Panc1 (cell line): Measurements from ENCODE around the gene KRTAP10-2. TPM values are rescaled to one million over a fixed set of nuclear protein-coding genes. Genes with fewer than 3 reads are reported as not detected.
"Not testable (repeated sequence)": the region's sequence is repeated elsewhere in the genome, so short reads cannot be mapped to it uniquely, and the experiment has no call there.

Experiments used
- ATAC-seq: fragments of 200-7000 bp; cut with Tn5 transposase; 2 replicates; pipeline ENCODE4 v1.9.1; 2020; ENCODE audit warnings: mild to moderate bottlenecking, moderate library complexity
- Bru-seq: library from RNA; stranded (reverse); fragments of 400-500 nt; gene quantifications from one replicate; lab custom pipeline; 2021; lab: Mats Ljungman, UMichigan
- BruChase-seq, 2 experiments: library from RNA; stranded (reverse); fragments of 400-500 nt; gene quantifications; one replicate each; lab custom pipeline; 2021; lab: Mats Ljungman, UMichigan
- BruUV-seq: library from RNA; stranded (reverse); fragments of 400-500 nt; replicated peaks from 2 replicates; lab custom pipeline; 2021; lab: Mats Ljungman, UMichigan
- CTCF ChIA-PET: fragments of 300-600 bp; sonication (Branson Sonifier 250); formaldehyde crosslinking; loops from one replicate; lab custom pipeline; 2022; ENCODE audit warnings: antibody characterized with exemption; lab: Charles Lee
- POLR2A ChIA-PET: fragments of 300-600 bp; sonication (Branson Sonifier 250); formaldehyde crosslinking; loops from one replicate; lab custom pipeline; 2022; ENCODE audit warnings: antibody characterized with exemption; lab: Charles Lee
- DNase-seq: peaks from one replicate; pipeline ENCODE4 v3.0.0-alpha.2; 2010; ENCODE audit warnings: low read depth, low spot score
- H3K27ac ChIP-seq: 2 replicates; pipeline ENCODE4 v1.5.1; 2011; ENCODE audit warnings: mild to moderate bottlenecking, low read length, inconsistent platforms
- H3K27me3 ChIP-seq: fragments of 200-500 bp; sonication (Bioruptor generic); 2 replicates; pipeline ENCODE4 v1.6.0; 2014; ENCODE audit warnings: low read length, inconsistent platforms; ENCODE audit not compliant: control insufficient read depth, insufficient read depth
- H3K36me3 ChIP-seq: fragments of 200-500 bp; sonication (Bioruptor generic); 2 replicates; pipeline ENCODE4 v1.5.1; 2014; ENCODE audit warnings: inconsistent platforms, mild to moderate bottlenecking, low read length, moderate library complexity; ENCODE audit not compliant: control insufficient read depth, insufficient read depth
- H3K4me1 ChIP-seq: 2 replicates; pipeline ENCODE4 v1.5.1; 2011; ENCODE audit warnings: inconsistent platforms, mild to moderate bottlenecking, low read length, moderate library complexity; ENCODE audit not compliant: control insufficient read depth, insufficient read depth
- H3K4me3 ChIP-seq, 2 experiments: 2 replicates each; pipeline ENCODE4 v1.5.1; 2011 to 2012; ENCODE audit warnings: low read depth in 2 of 2, low read length in 2 of 2, mild to moderate bottlenecking in 2 of 2, inconsistent platforms in 1 of 2, moderate library complexity in 1 of 2
- H3K9me3 ChIP-seq: fragments of 200-500 bp; sonication (Bioruptor generic); 2 replicates; pipeline ENCODE4 v1.5.1; 2014; ENCODE audit warnings: low read depth, mild to moderate bottlenecking, inconsistent platforms, low read length, moderate library complexity; ENCODE audit not compliant: control insufficient read depth, insufficient read depth
- CTCF ChIP-seq: fragments of 450-650 bp; IDR thresholded peaks from 2 replicates; pipeline ENCODE4 v1.5.1; 2017; ENCODE audit warnings: mild to moderate bottlenecking
- POLR2AphosphoS5 ChIP-seq: IDR thresholded peaks from 2 replicates; pipeline ENCODE4 v1.6.1; 2012; ENCODE audit warnings: mild to moderate bottlenecking, low read depth, low read length, moderate library complexity
- SIN3A ChIP-seq: IDR thresholded peaks from 2 replicates; pipeline ENCODE4 v1.6.1; 2012; ENCODE audit warnings: low read depth, mild to moderate bottlenecking, low read length, moderate library complexity, borderline replicate concordance; ENCODE audit not compliant: insufficient read depth
- TCF7L2 ChIP-seq: IDR thresholded peaks from 2 replicates; pipeline ENCODE4 v1.6.1; 2011; ENCODE audit warnings: mild to moderate bottlenecking, low read depth, low read length, inconsistent platforms
- in situ Hi-C: cut with HindIII; loops from 2 replicates; pipeline ENCODE4 v1.10.0; 2016; ENCODE audit warnings: low sequenced_read_pairs, low pct_unique_long_range_greater_than_20kb
- intact Hi-C: fragments of 100-400 bp; cut with micrococcal nuclease; formaldehyde crosslinking; loops from one replicate; pipeline ENCODE4 v1.10.0; 2022; ENCODE audit not compliant: unreplicated experiment
- long read RNA-seq: library from polyadenylated mRNA; unstranded; transcript quantifications from one replicate; pipeline ENCODE4 v2.0.0, GENCODE V29; 2021; ENCODE audit not compliant: unreplicated experiment
- polyA plus RNA-seq: library from polyadenylated mRNA; unstranded; fragments of >200 nt; gene quantifications from one replicate; pipeline ENCODE4 v1.2.1, GENCODE V29; 2012; ENCODE audit warnings: missing spikeins; ENCODE audit not compliant: insufficient read length
- total RNA-seq: library from RNA; stranded (reverse); gene quantifications from one replicate; pipeline ENCODE4 v1.2.1, GENCODE V29; 2021; ENCODE audit not compliant: unreplicated experiment

KRTAP10-2 gene
- not detected for total RNA-seq
- not detected for polyA plus RNA-seq
- Bru-seq, nascent RNA: not detected
- not detected for BruChase-seq, experiment 1, labeled RNA remaining after a 2-hour chase
- BruChase-seq, experiment 2, labeled RNA remaining after a 6-hour chase: not detected
- long read RNA-seq: 0 reads

GRCh38 chr21:44551340-44551961 lies at the start of gene KRTAP10-2:
KRTAP10-2 (minus strand) TSS chr21:44551505; CDS start chr21:44551458, 47 bp downstream.
- ChIA-PET CTCF (no interaction called here), POLR2A (no interaction called here)
- ATAC-seq (no peak), DNase-seq (no peak)
- Histone ChIP-seq H3K9me3 (no peaks in the 10 kb centered on the region), H3K4me3 (no peak within 1 kb of the TSS), H3K27ac (no peak within 1 kb of the TSS), H3K36me3 (no peaks in the 10 kb centered on the region), H3K4me1 (no peaks in the 10 kb centered on the region), H3K27me3 (no peaks in the 10 kb centered on the region)
- TF ChIP-seq POLR2AphosphoS5: no peak
- TF ChIP-seq SIN3A: no peak
- TF ChIP-seq TCF7L2: no peak
- in situ Hi-C loops (no loop called here), intact Hi-C loops (no loop called here)
- no TSS peak for BruUV-seq

- intact Hi-C loops, H3K27ac ChIP-seq, BruUV-seq, in situ Hi-C loops, POLR2A ChIA-PET, DNase-seq, H3K27me3 ChIP-seq, H3K4me1 ChIP-seq, H3K4me3 ChIP-seq, H3K9me3 ChIP-seq, H3K36me3 ChIP-seq: not testable (repeated sequence)
- ATAC-seq: peak; percentile 52
- CTCF ChIA-PET: interaction anchor here (0.6 kb wide), 2 partner anchors 90 to 117 kb away, joined by 3 to 4 read pairs; no protein-coding TSS in a partner anchor
- TF ChIP-seq CTCF: 0 out of 2 replicates have a peak, but pooled peaks have one; percentile 21
Measured at GRCh38 chr21:44601091-44601490, 49.8 kb upstream of the KRTAP10-2 start.

- H3K4me3 ChIP-seq, intact Hi-C loops, H3K27ac ChIP-seq, H3K4me1 ChIP-seq, H3K36me3 ChIP-seq, H3K9me3 ChIP-seq, POLR2A ChIA-PET, BruUV-seq, H3K27me3 ChIP-seq, in situ Hi-C loops, DNase-seq: not testable (repeated sequence)
- CTCF ChIA-PET: interaction anchor here (0.6 kb wide), 1 partner anchor 91 kb away, joined by 3 read pairs; no protein-coding TSS in a partner anchor
- ATAC-seq: peak; percentile 31
Measured at GRCh38 chr21:44600118-44600978, 49.0 kb upstream of the KRTAP10-2 start, which contains the start of gene KRTAP10-7. KRTAP10-7 (plus strand) TSS chr21:44600597; CDS start chr21:44600622, 25 bp downstream.
